A549 (cell line): ENCODE results near the gene SPAG7. TPM values are rescaled to one million over a fixed set of nuclear protein-coding genes. Genes with fewer than 3 reads are reported as not detected.

ENCODE experiments used
- ATAC-seq, 2 experiments: fragments of 200-7000 bp in 1 of 2; fragments of >200 bp in 1 of 2; cut with Nextera tagmentation in 1 of 2; cut with Tn5 transposase in 1 of 2; 3 replicates each; pipeline versions ENCODE4 v1.8.0 to v1.9.1; 2018 to 2020; ENCODE audit warnings: mild to moderate bottlenecking in 1 of 2, moderate library complexity in 1 of 2
- CTCF ChIA-PET: fragments of 300-600 bp; sonication (Branson Sonifier 250); formaldehyde crosslinking; extraction: SDS; loops from one replicate; lab custom pipeline; 2021; ENCODE audit warnings: antibody characterized with exemption, inconsistent platforms; lab: Yijun Ruan, JAX
- POLR2A ChIA-PET: fragments of 350-600 bp; formaldehyde crosslinking; extraction: SDS; loops from one replicate; lab custom pipeline; 2021; ENCODE audit warnings: antibody characterized with exemption, inconsistent platforms; lab: Yijun Ruan, JAX
- DNase-seq, 2 experiments: peaks; one replicate each; pipeline versions ENCODE4 v3.0.0 to v3.0.0-alpha.2; 2011 to 2016; ENCODE audit warnings: low read depth in 1 of 2, low spot score in 1 of 2
- FAIRE-seq: peaks from 2 replicates; lab custom pipeline; 2011; peaks lifted over from hg19 to GRCh38; lab: Jason Lieb, UNC
- H3K27ac ChIP-seq, 2 experiments: fragments of >200 bp; sonication (Bioruptor Twin); formaldehyde crosslinking; 3 replicates each; pipeline ENCODE4 v1.5.1; 2016 to 2017
- H3K4me1 ChIP-seq: fragments of >200 bp; sonication (Bioruptor Twin); formaldehyde crosslinking; 3 replicates; pipeline ENCODE4 v1.6.1; 2016
- H3K4me2 ChIP-seq: fragments of >200 bp; sonication (Bioruptor Twin); formaldehyde crosslinking; 3 replicates; pipeline ENCODE4 v1.6.1; 2016
- H3K4me3 ChIP-seq: fragments of >200 bp; sonication (Bioruptor Twin); formaldehyde crosslinking; 3 replicates; pipeline ENCODE4 v1.5.1; 2016
- H3K9me3 ChIP-seq: fragments of >200 bp; sonication (Bioruptor Twin); formaldehyde crosslinking; 3 replicates; pipeline ENCODE4 v1.6.1; 2016
- CBX2 ChIP-seq: fragments of 200-600 bp; sonication (generic); IDR thresholded peaks from 2 replicates; pipeline ENCODE4 v1.6.1; 2016; ENCODE audit warnings: low read depth, mild to moderate bottlenecking, borderline replicate concordance
- CBX8 ChIP-seq: fragments of 200-600 bp; sonication (generic); IDR thresholded peaks from 2 replicates; pipeline ENCODE4 v1.6.1; 2016
- CHD2 ChIP-seq: fragments of 150-350 bp; IDR thresholded peaks from 2 replicates; pipeline ENCODE4 v1.6.1; 2014; ENCODE audit warnings: low read length; ENCODE audit not compliant: partially characterized antibody
- EHF ChIP-seq: fragments of 250-450 bp; sonication (Bioruptor Pico); IDR thresholded peaks from 2 replicates; pipeline ENCODE4 v1.5.0; 2020; ENCODE audit warnings: mild to moderate bottlenecking
- FOSB ChIP-seq: fragments of 250-450 bp; sonication (Bioruptor Pico); IDR thresholded peaks from 2 replicates; pipeline ENCODE4 v1.5.0; 2020; ENCODE audit warnings: mild to moderate bottlenecking, moderate library complexity
- FOXS1 ChIP-seq: fragments of 250-450 bp; sonication (Bioruptor Pico); IDR thresholded peaks from 2 replicates; pipeline ENCODE4 v1.5.0; 2020; ENCODE audit warnings: mild to moderate bottlenecking, moderate library complexity
- GATA3 ChIP-seq: IDR thresholded peaks from 2 replicates; pipeline ENCODE4 v1.6.1; 2012; ENCODE audit warnings: borderline replicate concordance
- HDAC2 ChIP-seq: fragments of 200-600 bp; sonication (generic); IDR thresholded peaks from 2 replicates; pipeline ENCODE4 v1.6.1; 2016
- JUNB ChIP-seq: fragments of >200 bp; sonication (Bioruptor Twin); formaldehyde crosslinking; IDR thresholded peaks from 2 replicates; pipeline ENCODE4 v1.6.1; 2016
- MAFK ChIP-seq: fragments of 450-650 bp; IDR thresholded peaks from 2 replicates; pipeline ENCODE4 v1.6.1; 2014; ENCODE audit not compliant: partially characterized antibody
- MAZ ChIP-seq: fragments of 150-350 bp; IDR thresholded peaks from 2 replicates; pipeline ENCODE4 v1.6.1; 2014; ENCODE audit warnings: antibody characterized with exemption, low read depth, low read length, borderline replicate concordance
- NFE2L2 ChIP-seq: fragments of 150-350 bp; conservative IDR thresholded peaks from 2 replicates; pipeline ENCODE4 v1.6.1; 2014; ENCODE audit warnings: low read length
- NR3C1 ChIP-seq: fragments of >200 bp; sonication (Bioruptor Twin); formaldehyde crosslinking; IDR thresholded peaks from 3 replicates; pipeline ENCODE4 v1.6.1; 2017
- POLR2AphosphoS2 ChIP-seq: conservative IDR thresholded peaks from 2 replicates; pipeline ENCODE4 v1.6.1; 2012; ENCODE audit warnings: low read length, improper control_type of control experiment, inconsistent platforms
- RFX5 ChIP-seq: fragments of 450-650 bp; IDR thresholded peaks from 2 replicates; pipeline ENCODE4 v1.7.1; 2014; ENCODE audit warnings: antibody characterized with exemption, mild to moderate bottlenecking, moderate library complexity
- ZC3H11A ChIP-seq: fragments of 450-650 bp; IDR thresholded peaks from 2 replicates; pipeline ENCODE4 v1.6.1; 2014; ENCODE audit warnings: antibody characterized with exemption, mild to moderate bottlenecking
- ZNF302 ChIP-seq: fragments of 250-450 bp; sonication (Bioruptor Pico); IDR thresholded peaks from 2 replicates; pipeline ENCODE4 v1.9.0; 2021; ENCODE audit warnings: inconsistent platforms, mild to moderate bottlenecking, moderate library complexity
- WGBS: methylation state at CpG from one replicate; pipeline ENCODE4 v1.1.6; 2017; ENCODE audit errors: missing lambda C conversion rate; 5-methylcytosine and 5-hydroxymethylcytosine counted together
- polyA plus RNA-seq, 4 experiments: library from polyadenylated mRNA; depleted of rRNA in 3 of 4; stranded (reverse); fragments of >200 nt; fragmentation: RNase III in 1 of 4; extraction: RNeasy Plus Mini Kit Qiagen cat#74134 plus additional on column Dnase treatment in 1 of 4; gene quantifications; 2 replicates in 3 of 4; 3 replicates in 1 of 4; pipeline ENCODE4 v1.2.3, GENCODE V29; 2011 to 2017
- TF ChIP-seq, protein P1 (sequence below): IDR thresholded peaks from 2 replicates; pipeline ENCODE4 v1.6.1; 2012
- TF ChIP-seq, protein P2 (sequence below): fragments of >200 bp; sonication (Bioruptor Twin); formaldehyde crosslinking; IDR thresholded peaks from 2 replicates; pipeline ENCODE4 v1.6.1; 2016
- TF ChIP-seq, protein P3 (sequence below): IDR thresholded peaks from 2 replicates; pipeline ENCODE4 v1.6.1; 2012; ENCODE audit warnings: low read depth, borderline replicate concordance
- TF ChIP-seq, protein P4 (sequence below): fragments of 200-600 bp; sonication (generic); IDR thresholded peaks from 2 replicates; pipeline ENCODE4 v1.6.1; 2016; ENCODE audit warnings: antibody characterized with exemption, mild to moderate bottlenecking, moderate library complexity
- TF ChIP-seq, protein P5 (sequence below): fragments of 150-350 bp; IDR thresholded peaks from 2 replicates; pipeline ENCODE4 v1.6.1; 2014; ENCODE audit warnings: low read depth, mild to moderate bottlenecking, low read length

Gene SPAG7
- polyA plus RNA-seq, 2 of the 4 experiments (the other 2 are of a cell fraction): 94.9 to 102 TPM

DNA sequence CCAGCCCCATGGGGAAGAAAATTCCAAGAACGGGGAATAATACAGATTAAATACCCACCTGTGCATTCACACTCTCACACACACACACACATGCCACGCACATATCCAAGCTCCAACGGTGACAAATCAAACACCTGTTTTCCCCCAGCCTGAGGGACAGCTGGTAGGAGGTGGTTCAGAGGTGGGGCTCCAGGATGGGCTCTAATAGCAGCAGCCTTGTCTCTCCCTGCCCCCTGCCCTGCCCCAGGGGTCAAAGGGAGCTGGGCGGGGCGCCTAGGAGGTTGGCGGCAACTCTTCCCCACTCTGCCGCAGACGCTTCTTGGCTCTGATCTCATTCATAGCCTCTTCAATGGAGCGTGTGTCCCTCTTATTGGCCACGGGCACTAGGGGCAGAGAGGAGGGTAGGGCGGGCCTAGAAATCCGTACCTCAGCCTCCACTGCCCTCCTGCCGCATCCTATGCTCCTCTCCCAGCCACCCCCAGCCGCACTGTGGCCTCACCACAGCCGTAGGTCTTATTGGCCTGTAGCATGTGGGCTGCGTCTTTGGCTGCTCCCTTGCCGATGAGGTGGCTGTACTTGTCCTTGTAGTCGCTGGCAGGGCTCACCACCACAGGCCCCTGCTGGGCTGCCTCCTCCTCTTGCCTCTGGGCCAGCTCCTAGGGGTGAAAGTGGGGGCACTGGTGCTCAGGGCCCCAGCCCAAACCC lies 8.2 kb downstream of the SPAG7 start:
- POLR2A ChIA-PET: no interaction called here
- TF ChIP-seq, protein P1, sequence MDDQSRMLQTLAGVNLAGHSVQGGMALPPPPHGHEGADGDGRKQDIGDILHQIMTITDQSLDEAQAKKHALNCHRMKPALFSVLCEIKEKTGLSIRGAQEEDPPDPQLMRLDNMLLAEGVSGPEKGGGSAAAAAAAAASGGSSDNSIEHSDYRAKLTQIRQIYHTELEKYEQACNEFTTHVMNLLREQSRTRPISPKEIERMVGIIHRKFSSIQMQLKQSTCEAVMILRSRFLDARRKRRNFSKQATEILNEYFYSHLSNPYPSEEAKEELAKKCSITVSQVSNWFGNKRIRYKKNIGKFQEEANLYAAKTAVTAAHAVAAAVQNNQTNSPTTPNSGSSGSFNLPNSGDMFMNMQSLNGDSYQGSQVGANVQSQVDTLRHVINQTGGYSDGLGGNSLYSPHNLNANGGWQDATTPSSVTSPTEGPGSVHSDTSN: no peak
- TF ChIP-seq GATA3: no peak
- TF ChIP-seq NFE2L2: no peak
- no peak for TF ChIP-seq EHF
- no peak for TF ChIP-seq MAFK
- no peak for TF ChIP-seq CBX8
- no peak for TF ChIP-seq MAZ
- TF ChIP-seq, protein P2, sequence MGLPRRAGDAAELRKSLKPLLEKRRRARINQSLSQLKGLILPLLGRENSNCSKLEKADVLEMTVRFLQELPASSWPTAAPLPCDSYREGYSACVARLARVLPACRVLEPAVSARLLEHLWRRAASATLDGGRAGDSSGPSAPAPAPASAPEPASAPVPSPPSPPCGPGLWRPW: no peak
- no peak for TF ChIP-seq NR3C1
- no peak for TF ChIP-seq POLR2AphosphoS2
- TF ChIP-seq, protein P3, sequence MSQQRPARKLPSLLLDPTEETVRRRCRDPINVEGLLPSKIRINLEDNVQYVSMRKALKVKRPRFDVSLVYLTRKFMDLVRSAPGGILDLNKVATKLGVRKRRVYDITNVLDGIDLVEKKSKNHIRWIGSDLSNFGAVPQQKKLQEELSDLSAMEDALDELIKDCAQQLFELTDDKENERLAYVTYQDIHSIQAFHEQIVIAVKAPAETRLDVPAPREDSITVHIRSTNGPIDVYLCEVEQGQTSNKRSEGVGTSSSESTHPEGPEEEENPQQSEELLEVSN: no peak
- no peak for TF ChIP-seq FOSB (CRISPR knock-in tag)
- TF ChIP-seq FOXS1 (CRISPR knock-in tag): no peak
- TF ChIP-seq, protein P4, sequence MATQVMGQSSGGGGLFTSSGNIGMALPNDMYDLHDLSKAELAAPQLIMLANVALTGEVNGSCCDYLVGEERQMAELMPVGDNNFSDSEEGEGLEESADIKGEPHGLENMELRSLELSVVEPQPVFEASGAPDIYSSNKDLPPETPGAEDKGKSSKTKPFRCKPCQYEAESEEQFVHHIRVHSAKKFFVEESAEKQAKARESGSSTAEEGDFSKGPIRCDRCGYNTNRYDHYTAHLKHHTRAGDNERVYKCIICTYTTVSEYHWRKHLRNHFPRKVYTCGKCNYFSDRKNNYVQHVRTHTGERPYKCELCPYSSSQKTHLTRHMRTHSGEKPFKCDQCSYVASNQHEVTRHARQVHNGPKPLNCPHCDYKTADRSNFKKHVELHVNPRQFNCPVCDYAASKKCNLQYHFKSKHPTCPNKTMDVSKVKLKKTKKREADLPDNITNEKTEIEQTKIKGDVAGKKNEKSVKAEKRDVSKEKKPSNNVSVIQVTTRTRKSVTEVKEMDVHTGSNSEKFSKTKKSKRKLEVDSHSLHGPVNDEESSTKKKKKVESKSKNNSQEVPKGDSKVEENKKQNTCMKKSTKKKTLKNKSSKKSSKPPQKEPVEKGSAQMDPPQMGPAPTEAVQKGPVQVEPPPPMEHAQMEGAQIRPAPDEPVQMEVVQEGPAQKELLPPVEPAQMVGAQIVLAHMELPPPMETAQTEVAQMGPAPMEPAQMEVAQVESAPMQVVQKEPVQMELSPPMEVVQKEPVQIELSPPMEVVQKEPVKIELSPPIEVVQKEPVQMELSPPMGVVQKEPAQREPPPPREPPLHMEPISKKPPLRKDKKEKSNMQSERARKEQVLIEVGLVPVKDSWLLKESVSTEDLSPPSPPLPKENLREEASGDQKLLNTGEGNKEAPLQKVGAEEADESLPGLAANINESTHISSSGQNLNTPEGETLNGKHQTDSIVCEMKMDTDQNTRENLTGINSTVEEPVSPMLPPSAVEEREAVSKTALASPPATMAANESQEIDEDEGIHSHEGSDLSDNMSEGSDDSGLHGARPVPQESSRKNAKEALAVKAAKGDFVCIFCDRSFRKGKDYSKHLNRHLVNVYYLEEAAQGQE: no peak
- no peak for TF ChIP-seq CHD2
- TF ChIP-seq RFX5: no peak
- TF ChIP-seq, protein P5, sequence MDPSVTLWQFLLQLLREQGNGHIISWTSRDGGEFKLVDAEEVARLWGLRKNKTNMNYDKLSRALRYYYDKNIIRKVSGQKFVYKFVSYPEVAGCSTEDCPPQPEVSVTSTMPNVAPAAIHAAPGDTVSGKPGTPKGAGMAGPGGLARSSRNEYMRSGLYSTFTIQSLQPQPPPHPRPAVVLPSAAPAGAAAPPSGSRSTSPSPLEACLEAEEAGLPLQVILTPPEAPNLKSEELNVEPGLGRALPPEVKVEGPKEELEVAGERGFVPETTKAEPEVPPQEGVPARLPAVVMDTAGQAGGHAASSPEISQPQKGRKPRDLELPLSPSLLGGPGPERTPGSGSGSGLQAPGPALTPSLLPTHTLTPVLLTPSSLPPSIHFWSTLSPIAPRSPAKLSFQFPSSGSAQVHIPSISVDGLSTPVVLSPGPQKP: no peak
- TF ChIP-seq JUNB: no peak
- Histone ChIP-seq H3K4me2 (no peak overlapping the region), H3K27ac (no peak overlapping the region), H3K9me3 (no peaks in the 10 kb centered on the region), H3K4me1 (no peaks in the 10 kb centered on the region), H3K4me3 (no peak overlapping the region)
- FAIRE-seq: no peak
- 89% methylated on average over 18 of the region's 18 CpGs for WGBS
- DNase-seq: no peak
- ATAC-seq: peak; percentile 19 to 35
- CTCF ChIA-PET: interaction anchor here (1.1 to 1.2 kb wide), 2 partner anchors 20 to 51 kb away, joined by 3 to 4 read pairs; partner anchors contain the start of genes RNF167 and SLC25A11

DNA sequence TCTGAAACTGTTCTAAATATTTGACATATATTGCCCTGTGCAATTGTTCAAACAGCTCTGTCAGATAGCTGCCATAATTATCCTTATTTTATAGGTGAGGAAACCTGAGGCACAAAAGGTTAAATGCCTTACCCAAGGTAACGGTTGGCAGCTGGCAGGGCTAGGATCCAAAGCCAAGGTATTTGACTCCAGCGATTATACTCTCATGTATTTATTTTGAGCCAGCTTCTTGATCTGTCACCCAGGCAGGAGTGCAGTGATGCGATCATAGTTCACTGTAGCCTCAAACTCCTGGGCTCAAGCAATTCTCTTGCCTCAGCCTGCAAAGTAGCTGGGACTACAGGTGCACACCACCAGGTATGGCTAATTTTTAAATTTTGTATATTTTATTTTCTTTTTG lies 9.5 kb downstream of the SPAG7 start:
- no peak for FAIRE-seq
- 69% methylated on average over 3 of the region's 3 CpGs for WGBS

More for the DNA sequence above, 9.5 kb downstream of the SPAG7 start:
- H3K9me3 ChIP-seq: no peaks in the 10 kb centered on the region
- no peak overlapping the region for H3K4me2 ChIP-seq
- ChIA-PET CTCF (interaction anchor here (2.0 to 4.7 kb wide), 3 partner anchors 23 to 49 kb away, joined by 7 to 28 read pairs (median 14); partner anchors contain the start of gene CAMTA2), POLR2A (interaction anchor here (0.6 to 2.0 kb wide), 3 partner anchors 9 to 61 kb away, joined by 3 to 14 read pairs (median 6); partner anchors contain the start of genes RNF167, SLC25A11 and SPAG7)
- no peak overlapping the region for H3K27ac ChIP-seq
- DNase-seq: no peak
- H3K4me3 ChIP-seq: no peak overlapping the region
- no peak for ATAC-seq
- H3K4me1 ChIP-seq: peaks cover 6% of the 10 kb centered on the region; the same call in 1 of the 3 replicates
- no peak for TF ChIP-seq CBX8
- no peak for TF ChIP-seq ZNF302 (CRISPR knock-in tag)
- no peak for TF ChIP-seq ZC3H11A
- TF ChIP-seq GATA3: no peak
- TF ChIP-seq EHF: no peak
- TF ChIP-seq CBX2: no peak
- TF ChIP-seq HDAC2: no peak
